Posterior cingulate gyrus (tissue), 11 donors: ENCODE data around the gene ABCB9.
"Not testable (repeated sequence)": the region's sequence is repeated elsewhere in the genome, so short reads cannot be mapped to it uniquely, and the experiment has no call there.

ENCODE experiments used
- DNase-seq, 10 donors: peaks; one replicate each; pipeline versions ENCODE4 v3.0.0 to v3.0.0-alpha.2; 2020 to 2021; ENCODE audit warnings: mixed read lengths in 3 of 10
- intact Hi-C: fragments of 100-400 bp; cut with DNase I; formaldehyde crosslinking; loops from one replicate; pipeline ENCODE4 v1.15.1; 2023

ABCB9 gene

GRCh38 chr12:122965851-122966742, at the start of gene ABCB9:
Gene ABCB9 (minus strand): TSS chr12:122966463. CDS start chr12:122960235, 6,228 bp downstream.
- DNase-seq, result peak; percentile 86 to 98 (median 92)
- intact Hi-C loops, result no loop called here

GRCh38 chr12:123014473-123014872, 48.2 kb upstream of the ABCB9 start:
- peak in 2 of 10 donors; percentile 0 to 16 for DNase-seq
- intact Hi-C loops, result not testable (repeated sequence)

- intact Hi-C loops, result no loop called here
- peak in 2 of 10 donors; percentile 81 to 86 for DNase-seq
Measured at GRCh38 chr12:123013185-123014095, 47.2 kb upstream of the ABCB9 start.

- DNase-seq, result peak in 2 of 10 donors; percentile 39 to 59
- intact Hi-C loops, result no loop called here
Measured at GRCh38 chr12:123011701-123012100, 45.4 kb upstream of the ABCB9 start.

- intact Hi-C loops, result no loop called here
- peak in 2 of 10 donors; percentile 30 to 53 for DNase-seq
Measured at GRCh38 chr12:123010681-123011080, 44.4 kb upstream of the ABCB9 start.

- no peak for DNase-seq
- intact Hi-C loops, result no loop called here
Measured at GRCh38 chr12:123010110-123010509, 43.8 kb upstream of the ABCB9 start.

GRCh38 chr12:123006977-123007376, 40.7 kb upstream of the ABCB9 start:
- intact Hi-C loops, result no loop called here

GRCh38 chr12:123005081-123005626, 38.9 kb upstream of the ABCB9 start:
- intact Hi-C loops, result no loop called here
- DNase-seq, result peak in 3 of 10 donors; percentile 50 to 80 (median 59)

More at GRCh38 chr12:123006977-123007376, 40.7 kb upstream of the ABCB9 start:
- DNase-seq, result peak in 3 of 10 donors; percentile 29 to 60 (median 59)

- intact Hi-C loops, result no loop called here
- peak in 1 of 10 donors; percentile 61 for DNase-seq
Measured at GRCh38 chr12:123004287-123004686, 38.0 kb upstream of the ABCB9 start.

- peak in 1 of 10 donors; percentile 52 for DNase-seq
- intact Hi-C loops, result no loop called here
Measured at GRCh38 chr12:123003257-123003656, 37.0 kb upstream of the ABCB9 start.

GRCh38 chr12:123001464-123001863, 35.2 kb upstream of the ABCB9 start:
- peak in 1 of 10 donors; percentile 31 for DNase-seq
- intact Hi-C loops, result no loop called here

- intact Hi-C loops, result no loop called here
- peak in 1 of 10 donors; percentile 78 for DNase-seq
Measured at GRCh38 chr12:123000578-123000977, 34.3 kb upstream of the ABCB9 start.

- intact Hi-C loops, result no loop called here
- peak in 1 of 10 donors; percentile 81 for DNase-seq
Measured at GRCh38 chr12:122999986-123000420, 33.7 kb upstream of the ABCB9 start.

GRCh38 chr12:122999196-122999946, 33.1 kb upstream of the ABCB9 start:
- intact Hi-C loops, result no loop called here

GRCh38 chr12:122998316-122998715, 32.1 kb upstream of the ABCB9 start:
- no peak for DNase-seq
- intact Hi-C loops, result no loop called here

More at GRCh38 chr12:122999196-122999946, 33.1 kb upstream of the ABCB9 start:
- peak in 3 of 10 donors; percentile 32 to 80 (median 70) for DNase-seq

- intact Hi-C loops, result no loop called here
- DNase-seq, result peak in 1 of 10 donors; percentile 73
Measured at GRCh38 chr12:122997343-122998250, 31.3 kb upstream of the ABCB9 start.

- intact Hi-C loops, result no loop called here
- peak in 3 of 10 donors; percentile 55 to 77 (median 67) for DNase-seq
Measured at GRCh38 chr12:122996621-122997342, 30.5 kb upstream of the ABCB9 start.

- peak in 2 of 10 donors; percentile 65 to 69 for DNase-seq
- intact Hi-C loops, result no loop called here
Measured at GRCh38 chr12:122996188-122996601, 29.9 kb upstream of the ABCB9 start.
